T-helper 22 cell (primary cell): Measurements from ENCODE around the gene ZNF132.
"Not testable (repeated sequence)": the region's sequence is repeated elsewhere in the genome, so short reads cannot be mapped to it uniquely, and the experiment has no call there.

Experiments used
- DNase-seq: peaks from one replicate; pipeline ENCODE4 v3.0.0-alpha.2; 2020; ENCODE audit warnings: low read depth

The ZNF132 gene

DNA sequence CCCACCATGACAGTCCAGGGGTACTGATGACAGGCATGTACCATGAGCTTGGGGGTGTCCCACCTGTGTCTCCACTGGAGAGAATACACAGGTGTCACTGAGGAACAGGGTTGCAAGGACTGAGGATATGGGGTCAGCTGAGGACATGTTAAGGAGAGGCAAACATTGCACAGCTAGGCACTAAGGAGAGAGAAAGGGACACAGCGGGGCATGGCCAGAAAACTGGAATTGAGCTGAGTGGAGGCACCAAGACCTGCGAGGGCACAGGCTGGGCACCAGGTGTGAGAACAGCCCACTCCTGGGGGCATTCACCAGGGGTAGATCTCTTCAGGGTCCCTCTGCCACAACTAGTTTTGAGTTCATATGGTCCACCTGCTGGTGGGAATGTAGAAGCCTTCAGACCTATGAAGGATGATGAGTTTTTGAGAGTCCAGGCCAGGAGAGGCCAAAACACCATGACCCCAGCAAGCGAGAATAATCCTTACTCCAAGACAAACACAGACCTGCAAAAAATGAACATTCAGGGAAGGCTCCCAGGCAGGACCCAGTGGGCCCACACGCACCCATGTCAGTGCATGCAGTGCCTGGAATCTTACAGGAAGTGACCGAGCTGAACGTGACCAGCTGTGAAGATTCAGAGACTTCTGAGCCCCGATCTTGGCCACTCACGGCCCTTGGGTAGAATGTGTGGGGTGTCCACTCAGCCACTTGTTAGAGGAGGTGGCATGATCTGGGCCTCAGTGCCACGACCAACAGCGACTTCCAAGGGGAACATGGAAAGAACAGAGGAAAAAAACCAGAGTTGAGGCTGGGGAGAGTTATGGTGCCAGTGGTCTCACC, 32.9 kb downstream of the ZNF132 start:
- DNase-seq = no peak

DNA sequence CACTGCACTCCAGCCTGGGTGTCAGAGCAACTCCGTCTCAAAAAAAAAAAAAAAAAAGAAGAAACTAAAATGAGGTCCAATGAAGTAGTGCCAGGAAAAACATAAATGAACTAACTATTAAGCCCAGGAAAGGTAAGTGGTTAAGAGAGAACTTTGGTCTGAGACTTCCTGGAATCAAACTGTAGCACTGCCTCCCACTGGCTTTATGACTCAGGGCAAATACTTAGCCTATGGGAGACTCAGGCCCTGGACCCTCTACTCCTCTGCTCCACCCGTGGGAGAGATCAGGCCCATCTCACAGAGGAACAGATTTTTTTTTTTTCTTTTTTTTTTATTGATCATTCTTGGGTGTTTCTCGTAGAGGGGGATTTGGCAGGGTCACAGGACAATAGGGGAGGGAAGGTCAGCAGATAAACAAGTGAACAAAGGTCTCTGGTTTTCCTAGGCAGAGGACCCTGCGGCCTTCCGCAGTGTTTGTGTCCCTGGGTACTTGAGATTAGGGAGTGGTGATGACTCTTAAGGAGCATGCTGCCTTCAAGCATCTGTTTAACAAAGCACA, 36.0 kb downstream of the ZNF132 start:
- DNase-seq = not testable (repeated sequence)

DNA sequence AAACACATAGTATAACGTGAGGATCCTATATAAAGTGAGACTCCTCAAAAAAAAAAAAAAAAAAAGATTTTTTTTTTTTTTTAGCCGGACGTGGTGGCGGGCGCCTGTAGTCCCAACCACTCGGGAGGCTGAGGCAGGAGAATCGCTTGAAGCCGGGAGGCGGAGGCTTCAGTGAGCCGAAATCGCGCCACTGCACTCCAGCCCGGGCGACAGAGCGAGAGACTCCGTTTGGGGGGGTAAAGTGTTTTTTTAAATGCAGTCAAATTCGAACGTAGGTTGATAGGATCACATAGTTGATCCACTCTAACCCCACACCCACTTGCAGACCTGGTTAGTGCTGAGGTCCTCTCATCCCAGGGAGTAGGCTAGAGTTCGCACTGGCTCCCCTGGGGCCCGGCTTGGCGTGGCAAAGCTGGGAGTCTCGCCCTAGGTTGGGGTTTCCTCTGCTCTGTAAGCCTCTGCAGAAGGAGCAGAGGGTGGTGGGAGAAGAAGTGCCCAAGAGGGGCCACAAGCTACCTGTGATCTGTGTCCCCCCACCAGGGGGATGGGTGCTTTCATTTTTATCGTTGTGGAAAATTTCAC, 38.0 kb downstream of the ZNF132 start:
- no peak for DNase-seq

DNA sequence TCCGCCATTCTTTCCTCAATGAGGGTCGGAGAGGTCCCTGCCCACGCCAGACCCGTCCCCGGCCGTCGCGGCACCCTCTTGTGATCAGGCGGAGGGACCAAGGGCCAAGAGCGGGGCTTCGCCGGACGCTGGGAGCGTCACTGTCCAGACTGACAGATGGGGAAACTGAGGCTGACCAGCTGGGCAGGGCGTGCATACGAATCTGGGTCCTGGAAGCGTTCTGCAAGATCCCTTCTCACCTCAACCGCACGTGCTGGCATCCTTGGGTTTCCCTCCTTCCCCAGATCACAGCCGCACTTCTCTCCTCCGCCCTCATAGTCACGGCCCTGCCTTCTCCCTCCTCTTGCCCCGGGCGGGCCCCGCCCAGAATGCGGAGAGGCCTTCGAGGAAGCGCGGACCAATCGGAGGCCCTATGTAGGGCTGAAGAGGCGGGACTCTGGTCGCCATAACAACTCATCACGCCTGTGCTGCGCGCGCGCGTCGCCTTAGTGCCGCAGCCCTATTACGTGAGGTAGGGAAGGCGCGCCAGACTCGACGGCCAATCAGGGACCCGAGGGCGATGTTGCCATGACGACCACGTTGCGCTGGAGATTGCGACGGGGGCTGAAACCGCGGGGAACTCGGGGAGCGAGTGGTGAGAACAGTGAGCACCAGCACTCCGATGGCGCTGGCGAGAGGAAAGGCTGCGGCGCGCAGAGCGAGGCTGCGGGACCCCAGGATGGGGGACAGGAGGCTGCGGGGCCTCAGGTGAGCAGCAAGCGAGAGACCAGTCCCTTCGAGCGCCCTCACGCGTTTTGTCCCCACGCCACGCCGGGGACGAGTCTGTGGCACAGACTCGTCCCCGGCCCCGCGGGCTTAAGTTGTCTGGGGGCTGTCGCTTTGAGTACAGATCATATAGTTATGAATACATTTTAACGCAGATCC, 38.8 kb downstream of the ZNF132 start:
- peak; percentile 99 for DNase-seq

DNA sequence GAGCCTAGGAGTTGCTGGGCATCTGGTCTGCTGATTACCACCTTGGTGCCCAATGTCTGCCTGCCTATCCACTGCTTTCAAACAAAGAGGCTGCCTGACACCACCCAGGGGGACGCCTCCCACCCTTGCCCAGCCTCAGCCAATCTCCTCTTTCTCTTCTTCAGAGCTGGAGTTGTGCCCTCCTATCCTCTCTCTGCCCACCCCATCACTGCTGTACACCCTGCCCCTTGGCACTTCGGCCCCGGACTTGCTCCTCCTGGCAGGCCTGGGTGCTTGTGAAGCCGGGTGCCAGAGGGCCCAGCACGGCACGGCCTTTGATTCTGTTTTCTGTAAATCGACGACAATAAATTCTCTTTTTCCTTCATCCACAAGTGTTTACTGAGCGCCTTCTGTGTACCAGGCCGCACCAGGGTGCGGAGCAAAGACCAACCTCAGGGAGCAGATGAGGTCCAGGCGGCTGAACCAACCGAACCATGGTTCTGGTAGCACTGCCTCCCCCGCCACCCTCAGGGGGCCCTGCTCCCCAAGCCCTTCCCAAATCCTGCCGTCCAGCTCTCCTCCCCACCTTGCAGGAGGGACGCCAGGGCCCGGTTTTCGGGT, 39.5 kb downstream of the ZNF132 start:
- DNase-seq = no peak

DNA sequence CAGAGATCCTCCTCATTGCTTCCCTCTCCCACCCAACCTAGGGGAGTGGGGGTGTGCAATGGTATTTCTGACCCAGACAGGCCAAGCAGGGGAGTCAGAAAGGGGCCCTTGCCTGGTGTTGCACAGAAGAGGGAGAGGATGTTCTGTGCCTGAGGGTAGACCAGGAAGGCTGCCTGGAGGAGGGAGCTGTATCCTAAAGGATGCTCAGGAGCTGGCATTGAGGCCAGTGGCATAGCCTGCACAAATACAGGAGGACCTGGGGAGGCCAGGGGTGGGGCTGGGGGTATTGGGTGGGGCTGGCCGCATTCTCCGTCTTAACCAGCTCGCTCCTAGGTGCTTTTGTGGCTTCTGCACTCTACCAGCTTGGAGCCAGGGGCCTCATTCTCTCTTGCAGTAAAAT, 40.0 kb downstream of the ZNF132 start:
- no peak for DNase-seq

DNA sequence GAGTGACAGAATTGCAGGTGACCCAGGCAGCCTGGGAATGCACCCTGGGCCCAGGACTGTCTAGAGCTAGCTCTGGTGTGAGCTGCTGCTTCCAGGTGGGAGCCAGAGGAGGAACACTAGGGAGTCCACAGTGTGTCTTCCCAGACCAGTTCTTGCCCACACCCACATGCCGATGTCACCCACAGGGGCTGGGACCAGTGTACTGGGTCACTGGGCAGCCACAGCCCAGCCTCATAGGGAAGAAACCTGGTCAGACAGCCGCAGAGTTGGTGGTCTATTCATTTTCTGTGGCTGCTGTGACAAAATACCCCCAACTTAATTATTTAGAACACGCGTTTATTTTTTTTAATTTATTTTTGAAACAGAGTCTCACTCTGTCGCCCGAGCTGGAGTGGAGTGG, 41.4 kb downstream of the ZNF132 start:
- DNase-seq = no peak

DNA sequence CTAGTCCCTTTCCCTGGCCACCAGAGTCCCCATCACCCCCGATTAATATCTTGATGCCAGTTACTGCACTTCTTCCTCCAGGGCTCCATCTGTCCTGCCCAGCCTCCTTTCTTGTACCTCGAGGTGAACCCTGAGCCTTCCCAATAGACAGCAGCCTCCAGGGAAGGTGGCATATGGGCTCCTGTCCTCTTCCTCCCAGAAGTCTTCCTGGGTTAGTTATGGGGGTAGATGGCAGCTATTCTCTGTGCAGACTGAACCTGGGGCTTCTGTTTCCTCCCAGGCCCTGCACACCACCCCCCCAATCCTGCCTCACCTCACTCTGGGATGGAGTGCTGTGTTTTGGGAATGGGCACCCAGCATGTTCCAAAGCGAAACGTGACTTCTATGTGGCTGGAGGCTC, 41.9 kb downstream of the ZNF132 start:
- DNase-seq = no peak

DNA sequence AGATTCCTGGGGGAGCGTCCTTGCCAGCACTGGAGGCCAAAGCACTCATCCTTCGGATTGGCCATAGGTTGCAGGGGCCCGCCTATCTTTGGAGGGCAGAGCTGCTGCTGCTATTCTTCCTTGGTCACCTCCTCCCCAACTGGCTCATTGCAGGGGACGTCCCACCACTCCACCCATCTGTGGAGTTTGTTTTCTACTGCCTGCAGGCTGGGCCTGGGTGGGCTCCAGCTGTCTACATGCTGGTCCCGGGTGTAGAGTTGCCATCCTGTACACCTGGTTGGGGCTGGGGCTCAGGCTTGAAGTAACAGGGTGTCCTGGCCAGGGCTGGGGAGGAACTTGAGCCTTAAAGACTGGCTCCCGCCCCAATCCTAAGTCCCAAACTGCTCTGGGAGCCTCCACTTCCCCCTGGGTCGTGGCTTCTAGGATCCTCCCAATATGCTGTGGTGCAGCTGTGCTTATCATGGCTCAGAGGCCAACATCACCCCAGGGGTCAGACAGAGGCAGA, 42.4 kb downstream of the ZNF132 start:
- DNase-seq = no peak

DNA sequence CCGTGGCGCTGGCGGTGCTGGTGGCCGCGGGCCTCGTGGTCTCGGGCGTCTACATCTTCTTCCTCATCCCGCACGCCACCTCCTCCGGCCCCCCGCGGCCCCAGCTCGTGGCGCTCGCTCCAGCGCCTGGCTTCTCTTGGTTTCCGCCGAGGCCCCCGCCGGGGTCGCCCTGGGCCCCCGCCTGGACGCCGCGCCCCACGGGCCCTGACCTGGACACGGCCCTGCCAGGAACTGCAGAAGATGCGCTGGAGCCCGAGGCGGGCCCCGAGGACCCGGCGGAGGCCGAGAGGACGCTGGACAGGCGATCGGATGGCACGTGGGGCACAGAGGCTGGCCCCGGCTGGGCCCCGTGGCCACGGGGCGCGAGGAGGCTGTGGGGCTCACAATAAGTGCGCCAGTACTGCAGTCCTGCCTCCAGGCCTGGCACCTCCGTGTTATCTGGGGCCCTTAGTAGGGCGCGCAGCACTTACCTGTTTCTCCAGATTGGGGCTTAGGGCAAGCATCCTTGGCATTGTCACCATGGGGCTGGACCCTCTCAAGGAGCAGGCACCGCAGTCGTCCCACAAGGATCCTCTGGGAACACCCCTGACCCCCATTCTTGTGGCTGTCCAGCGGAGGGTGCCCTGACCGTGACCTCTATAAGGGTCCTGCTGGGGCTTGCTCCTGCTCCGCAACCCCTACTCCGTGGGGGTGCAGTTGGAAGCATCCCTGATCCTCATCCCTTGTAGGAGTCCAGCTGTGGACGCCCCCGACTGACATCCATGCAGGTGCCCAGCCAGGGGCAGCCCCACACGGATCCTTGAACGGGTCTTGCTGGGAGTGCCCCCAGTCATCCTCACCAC, 43.0 kb downstream of the ZNF132 start:
- no peak for DNase-seq

DNA sequence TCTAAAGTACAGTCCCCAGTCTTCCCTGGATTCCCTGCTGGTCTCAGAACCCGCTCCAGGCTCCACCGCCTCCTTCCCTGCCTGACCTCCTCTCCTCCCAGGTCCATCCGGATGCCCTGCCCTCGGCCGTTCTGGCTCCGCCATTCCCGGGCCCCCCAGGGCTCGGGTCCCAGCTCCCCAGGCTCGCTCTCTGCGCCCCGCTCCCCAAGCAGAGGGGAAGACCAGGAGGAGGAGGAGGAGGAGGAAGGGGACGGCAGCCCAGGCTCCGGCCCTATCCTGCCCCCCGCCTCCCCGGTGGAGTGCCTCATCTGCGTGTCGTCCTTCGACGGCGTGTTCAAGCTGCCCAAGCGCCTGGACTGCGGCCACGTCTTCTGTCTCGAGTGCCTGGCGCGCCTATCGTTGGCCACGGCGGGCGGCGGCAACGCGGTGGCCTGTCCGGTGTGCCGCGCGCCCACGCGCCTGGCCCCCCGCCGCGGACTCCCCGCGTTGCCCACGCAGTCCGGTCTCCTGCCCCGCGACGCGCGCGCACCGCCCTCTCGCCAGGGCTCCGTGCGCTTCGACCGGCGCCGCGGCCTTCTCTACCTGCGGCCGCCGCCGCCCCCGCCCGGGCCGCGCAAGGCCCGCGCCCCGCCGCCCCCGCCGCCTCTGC, 43.9 kb downstream of the ZNF132 start:
- no peak for DNase-seq

DNA sequence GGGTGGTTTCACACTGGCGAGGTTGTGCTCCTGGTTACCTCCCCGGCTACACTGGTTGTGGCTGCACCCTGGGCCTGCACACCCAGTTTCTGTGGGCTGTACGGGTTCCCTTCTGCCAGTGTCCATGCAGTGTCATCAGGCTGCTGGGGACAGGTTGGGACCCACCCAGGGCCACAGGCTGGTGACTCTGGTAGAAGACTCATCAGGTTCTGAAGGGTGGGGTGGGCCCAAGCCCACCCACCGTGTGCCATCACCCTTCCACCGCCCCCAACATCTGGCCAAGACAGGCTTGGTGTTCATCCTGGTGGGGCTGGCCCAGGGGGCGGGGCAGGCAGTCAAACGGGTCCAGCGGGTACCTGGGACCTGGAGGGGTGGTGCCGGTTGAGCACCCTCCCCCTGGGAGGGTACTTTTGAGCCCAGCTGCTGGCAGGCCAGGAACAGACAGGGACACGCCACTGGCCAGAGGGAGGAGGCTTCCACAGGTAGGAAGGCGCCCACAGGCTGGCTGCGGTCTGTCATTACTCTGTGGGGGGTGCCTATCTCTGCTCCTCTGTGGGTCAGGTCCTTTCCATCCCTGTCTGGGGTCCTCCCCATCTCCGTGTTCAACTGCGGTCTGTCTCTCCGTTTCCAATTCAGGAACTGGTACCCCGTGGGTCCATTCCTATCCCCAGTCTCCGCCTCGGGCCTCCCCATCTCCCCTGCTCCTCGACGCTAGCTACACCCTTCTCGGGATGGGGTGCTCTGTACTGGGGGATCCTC, 44.6 kb downstream of the ZNF132 start, which contains the start of gene RNF225:
TSS of gene RNF225 (plus strand) at position 437 of the 759 bp plus-strand sequence. CDS start 434 bp downstream, outside the sequence.
- no peak for DNase-seq

DNA sequence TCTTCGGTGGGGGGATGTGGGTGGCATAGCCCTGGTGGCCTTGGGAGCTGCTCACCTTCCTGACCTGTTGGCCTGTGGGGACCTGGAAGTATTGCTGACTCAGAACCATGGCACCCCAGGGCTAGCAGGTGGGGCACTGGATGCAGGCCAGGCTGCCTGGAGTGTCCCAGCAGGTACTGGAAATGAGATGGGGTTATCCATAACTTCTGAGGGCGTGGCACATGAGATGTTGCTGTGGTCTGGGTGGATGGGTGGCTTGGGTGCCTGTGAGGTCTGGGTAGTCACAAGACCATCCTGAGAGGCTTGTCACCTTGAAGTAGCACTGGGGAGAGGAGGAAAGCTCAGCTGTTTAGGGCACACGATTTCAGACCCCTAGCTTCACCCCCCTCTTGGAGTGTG, 45.1 kb downstream of the ZNF132 start:
- no peak for DNase-seq

DNA sequence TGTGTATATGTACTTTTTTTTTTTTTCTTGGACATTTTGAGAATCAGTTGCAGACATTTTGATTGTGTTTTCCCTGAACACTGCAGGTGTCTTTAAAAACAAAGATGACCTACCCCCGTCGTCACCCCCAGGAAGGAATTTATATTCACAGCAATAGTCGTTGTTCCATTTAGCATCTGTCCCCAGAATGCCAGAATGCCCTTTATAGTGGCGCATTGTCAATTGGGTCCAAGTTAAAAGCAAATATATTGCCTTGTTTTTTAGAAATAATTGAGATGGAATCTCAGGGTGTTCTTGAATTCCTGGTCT, 46.3 kb downstream of the ZNF132 start:
- DNase-seq = no peak

DNA sequence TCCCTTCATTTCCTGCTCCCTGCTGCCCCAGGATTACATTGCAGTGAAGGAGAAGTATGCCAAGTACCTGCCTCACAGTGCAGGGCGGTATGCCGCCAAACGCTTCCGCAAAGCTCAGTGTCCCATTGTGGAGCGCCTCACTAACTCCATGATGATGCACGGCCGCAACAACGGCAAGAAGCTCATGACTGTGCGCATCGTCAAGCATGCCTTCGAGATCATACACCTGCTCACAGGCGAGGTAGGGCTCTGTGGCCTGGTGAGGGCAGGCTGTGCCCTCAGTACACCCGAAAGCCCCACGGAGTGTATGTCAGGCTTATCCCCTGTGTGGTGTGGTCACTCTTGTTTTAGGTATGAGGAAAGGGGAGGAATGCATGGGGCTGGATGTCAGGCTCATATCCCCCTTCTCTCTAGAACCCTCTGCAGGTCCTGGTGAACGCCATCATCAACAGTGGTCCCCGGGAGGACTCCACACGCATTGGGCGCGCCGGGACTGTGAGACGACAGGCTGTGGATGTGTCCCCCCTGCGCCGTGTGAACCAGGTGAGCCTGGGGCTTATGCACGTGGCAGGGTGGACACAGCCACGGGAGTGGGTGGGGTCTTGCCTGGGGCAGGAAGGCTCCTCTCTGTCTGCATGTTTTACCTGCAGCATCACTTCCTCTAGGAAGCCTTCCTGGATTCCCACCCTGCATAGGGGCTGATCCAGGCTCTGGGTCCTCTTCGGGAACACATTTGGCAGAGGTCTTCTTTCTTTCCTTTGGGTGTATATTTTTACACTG, 46.8 kb downstream of the ZNF132 start:
- DNase-seq = no peak

DNA sequence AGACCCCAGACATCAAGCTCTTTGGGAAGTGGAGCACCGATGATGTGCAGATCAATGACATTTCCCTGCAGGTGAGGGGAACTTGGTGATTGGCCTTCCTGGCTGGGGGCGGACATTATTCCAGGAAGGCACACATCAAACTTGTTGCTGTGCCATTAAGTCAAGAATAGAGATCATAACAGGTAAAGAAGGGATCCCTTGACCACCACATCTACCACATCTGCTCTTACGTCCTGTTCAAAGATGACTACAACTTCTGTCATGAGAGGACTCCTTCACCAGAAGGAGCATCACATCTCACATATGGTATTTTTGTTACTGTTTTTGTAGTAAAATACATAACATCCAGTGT, 51.8 kb downstream of the ZNF132 start:
- no peak for DNase-seq

DNA sequence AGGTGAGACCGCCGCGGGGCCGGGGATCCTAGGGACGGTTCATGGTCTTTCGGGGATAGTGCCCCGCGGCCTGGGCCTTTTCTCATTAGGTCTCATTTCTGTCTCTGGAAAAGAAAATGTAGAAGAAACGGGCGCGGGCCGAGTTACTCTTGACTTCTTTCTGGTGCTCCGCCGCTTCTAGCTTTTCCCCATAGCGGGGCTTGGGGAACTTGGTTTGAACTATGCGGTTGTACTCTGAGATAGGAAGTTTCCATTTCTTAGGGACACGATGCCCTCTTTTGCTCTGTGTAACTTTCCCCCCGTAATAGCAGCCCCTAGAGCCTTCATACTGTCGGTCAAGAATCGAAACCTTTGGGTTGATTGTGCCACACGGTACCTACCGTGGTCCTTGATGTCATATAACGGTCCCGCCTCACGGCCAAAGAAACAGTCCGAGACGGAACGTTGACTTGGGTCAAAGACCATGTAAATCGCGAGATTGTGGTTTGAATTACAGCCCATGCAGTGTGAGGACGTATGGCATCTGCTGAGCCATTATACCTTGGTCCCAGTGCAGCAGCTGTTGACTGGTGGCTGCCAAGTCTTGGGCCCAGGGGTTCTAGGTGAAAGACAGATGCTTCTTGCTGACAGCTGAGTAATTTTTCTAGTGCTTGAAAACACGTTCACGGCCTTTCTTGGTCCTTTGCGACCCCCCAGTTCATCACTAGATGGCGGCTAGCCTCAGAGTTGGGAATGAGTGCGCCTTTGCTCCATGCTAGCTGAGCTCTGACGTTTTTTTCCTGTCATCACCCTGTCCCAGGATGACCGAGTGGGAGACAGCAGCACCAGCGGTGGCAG, 52.4 kb downstream of the ZNF132 start:
- DNase-seq = no peak
